MG63 (cell line): Measurements from ENCODE around the gene TRABD2B. TPM values are rescaled to one million over a fixed set of nuclear protein-coding genes. Genes with fewer than 3 reads are reported as not detected.
"Not testable (repeated sequence)": the region's sequence is repeated elsewhere in the genome, so short reads cannot be mapped to it uniquely, and the experiment has no call there.

Experiments
- DNase-seq: peaks from one replicate; pipeline ENCODE4 v3.0.0-alpha.2; 2020
- H3K27me3 ChIP-seq: fragments of 250-450 bp; sonication (Bioruptor Pico); 2 replicates; pipeline ENCODE4 v1.5.1; 2020; ENCODE audit warnings: mild to moderate bottlenecking, moderate library complexity
- H3K36me3 ChIP-seq: fragments of 250-450 bp; sonication (Bioruptor Pico); 2 replicates; pipeline ENCODE4 v1.5.1; 2020; ENCODE audit warnings: mild to moderate bottlenecking, moderate library complexity
- H3K4me3 ChIP-seq: fragments of 250-450 bp; sonication (Bioruptor Pico); 2 replicates; pipeline ENCODE4 v1.5.1; 2020; ENCODE audit warnings: mild to moderate bottlenecking, moderate library complexity
- H3K9me3 ChIP-seq: fragments of 250-450 bp; sonication (Bioruptor Pico); 2 replicates; pipeline ENCODE4 v1.5.1; 2020; ENCODE audit warnings: mild to moderate bottlenecking, moderate library complexity
- total RNA-seq: library from RNA; depleted of rRNA; stranded (reverse); fragments of >200 nt; shearing (Covaris generic); gene quantifications from 2 replicates; pipeline ENCODE4 v1.2.3, GENCODE V29; 2014; ENCODE audit warnings: low replicate concordance

TRABD2B gene
- total RNA-seq, 1 experiment from 2014 or later: 1.7 TPM

GRCh38 chr1:47964636-47965035 is 32.5 kb downstream of the TRABD2B start:
- no peaks in the 10 kb centered on the region for H3K27me3 ChIP-seq
- H3K9me3 ChIP-seq: peaks cover 7% of the 10 kb centered on the region
- H3K36me3 ChIP-seq: no peaks in the 10 kb centered on the region
- H3K4me3 ChIP-seq: no peak overlapping the region
- no peak for DNase-seq

GRCh38 chr1:47963568-47964358 is 33.4 kb downstream of the TRABD2B start:
- H3K36me3 ChIP-seq: no peaks in the 10 kb centered on the region
- no peak for DNase-seq
- H3K9me3 ChIP-seq: peaks cover 10% of the 10 kb centered on the region

GRCh38 chr1:47962750-47963492 is 34.3 kb downstream of the TRABD2B start:
- Histone ChIP-seq H3K36me3 (no peaks in the 10 kb centered on the region), H3K27me3 (no peaks in the 10 kb centered on the region), H3K9me3 (peaks cover 10% of the 10 kb centered on the region), H3K4me3 (no peak overlapping the region)
- no peak for DNase-seq

More at GRCh38 chr1:47963568-47964358, 33.4 kb downstream of the TRABD2B start:
- Histone ChIP-seq H3K4me3 (no peak overlapping the region), H3K27me3 (no peaks in the 10 kb centered on the region)

- H3K9me3 ChIP-seq: peaks cover 10% of the 10 kb centered on the region
- not testable (repeated sequence) for H3K27me3 ChIP-seq, H3K36me3 ChIP-seq, DNase-seq, H3K4me3 ChIP-seq
Observed at GRCh38 chr1:47961835-47962234, 35.4 kb downstream of the TRABD2B start.

- DNase-seq, H3K4me3 ChIP-seq, H3K27me3 ChIP-seq, H3K36me3 ChIP-seq, H3K9me3 ChIP-seq: not testable (repeated sequence)
Observed at GRCh38 chr1:47956491-47956890, 40.7 kb downstream of the TRABD2B start.

GRCh38 chr1:47953661-47954060 is 43.5 kb downstream of the TRABD2B start:
- H3K4me3 ChIP-seq: no peak overlapping the region
- DNase-seq: no peak
- no peaks in the 10 kb centered on the region for H3K36me3 ChIP-seq
- H3K9me3 ChIP-seq: no peaks in the 10 kb centered on the region
- no peaks in the 10 kb centered on the region for H3K27me3 ChIP-seq

- Histone ChIP-seq H3K9me3 (no peaks in the 10 kb centered on the region), H3K36me3 (no peaks in the 10 kb centered on the region)
- DNase-seq: no peak
Observed at GRCh38 chr1:47951545-47952235, 45.5 kb downstream of the TRABD2B start.

GRCh38 chr1:47951026-47951425 is 46.2 kb downstream of the TRABD2B start:
- H3K36me3 ChIP-seq: no peaks in the 10 kb centered on the region
- H3K27me3 ChIP-seq: no peaks in the 10 kb centered on the region
- no peak overlapping the region for H3K4me3 ChIP-seq
- peak; percentile 47 for DNase-seq
- no peaks in the 10 kb centered on the region for H3K9me3 ChIP-seq

More at GRCh38 chr1:47951545-47952235, 45.5 kb downstream of the TRABD2B start:
- Histone ChIP-seq H3K4me3 (no peak overlapping the region), H3K27me3 (no peaks in the 10 kb centered on the region)

GRCh38 chr1:47950471-47950870 is 46.7 kb downstream of the TRABD2B start:
- H3K27me3 ChIP-seq: no peaks in the 10 kb centered on the region
- no peaks in the 10 kb centered on the region for H3K9me3 ChIP-seq
- no peaks in the 10 kb centered on the region for H3K36me3 ChIP-seq
- DNase-seq: no peak
- no peak overlapping the region for H3K4me3 ChIP-seq

- no peak for DNase-seq
- Histone ChIP-seq H3K36me3 (no peaks in the 10 kb centered on the region), H3K27me3 (no peaks in the 10 kb centered on the region), H3K4me3 (no peak overlapping the region), H3K9me3 (no peaks in the 10 kb centered on the region)
Observed at GRCh38 chr1:47948126-47948525, 49.1 kb downstream of the TRABD2B start.

- H3K27me3 ChIP-seq: no peaks in the 10 kb centered on the region
- DNase-seq: no peak
Observed at GRCh38 chr1:47947531-47947930, 49.7 kb downstream of the TRABD2B start.

GRCh38 chr1:47944561-47944960 is 52.6 kb downstream of the TRABD2B start:
- no peak overlapping the region for H3K4me3 ChIP-seq
- no peaks in the 10 kb centered on the region; the same call in 1 of the 2 replicates for H3K36me3 ChIP-seq
- no peaks in the 10 kb centered on the region for H3K27me3 ChIP-seq
- DNase-seq: peak; percentile 49
- no peaks in the 10 kb centered on the region for H3K9me3 ChIP-seq

More at GRCh38 chr1:47947531-47947930, 49.7 kb downstream of the TRABD2B start:
- H3K9me3 ChIP-seq: no peaks in the 10 kb centered on the region
- H3K4me3 ChIP-seq: no peak overlapping the region
- H3K36me3 ChIP-seq: no peaks in the 10 kb centered on the region

- no peak for DNase-seq
- no peak overlapping the region for H3K4me3 ChIP-seq
- no peaks in the 10 kb centered on the region for H3K27me3 ChIP-seq
- no peaks in the 10 kb centered on the region for H3K9me3 ChIP-seq
- no peaks in the 10 kb centered on the region; the same call in 1 of the 2 replicates for H3K36me3 ChIP-seq
Observed at GRCh38 chr1:47942240-47942629, 55.0 kb downstream of the TRABD2B start.

- Histone ChIP-seq H3K27me3 (no peaks in the 10 kb centered on the region), H3K9me3 (no peaks in the 10 kb centered on the region), H3K36me3 (no peaks in the 10 kb centered on the region; the same call in 1 of the 2 replicates), H3K4me3 (no peak overlapping the region)
- no peak for DNase-seq
Observed at GRCh38 chr1:47941609-47942239, 55.5 kb downstream of the TRABD2B start.

- DNase-seq: peak; percentile 46
- H3K4me3 ChIP-seq: no peak overlapping the region
- H3K27me3 ChIP-seq: no peaks in the 10 kb centered on the region
- no peaks in the 10 kb centered on the region for H3K9me3 ChIP-seq
- no peaks in the 10 kb centered on the region; the same call in 1 of the 2 replicates for H3K36me3 ChIP-seq
Observed at GRCh38 chr1:47940779-47941178, 56.4 kb downstream of the TRABD2B start.

- DNase-seq: no peak
- Histone ChIP-seq H3K9me3 (no peaks in the 10 kb centered on the region), H3K36me3 (no peaks in the 10 kb centered on the region; the same call in 1 of the 2 replicates)
Observed at GRCh38 chr1:47940326-47940725, 56.9 kb downstream of the TRABD2B start.

More at GRCh38 chr1:47940326-47940725, 56.9 kb downstream of the TRABD2B start:
- no peaks in the 10 kb centered on the region for H3K27me3 ChIP-seq
- no peak overlapping the region for H3K4me3 ChIP-seq
